ENCODE results near the gene SLC12A7. TPM values are rescaled to one million over a fixed set of nuclear protein-coding genes. Genes with fewer than 3 reads are reported as not detected.

Gene SLC12A7
- total and polyA plus RNA-seq, 9 donors: 5.9 to 33.9 (median 23.0) TPM

DNA sequence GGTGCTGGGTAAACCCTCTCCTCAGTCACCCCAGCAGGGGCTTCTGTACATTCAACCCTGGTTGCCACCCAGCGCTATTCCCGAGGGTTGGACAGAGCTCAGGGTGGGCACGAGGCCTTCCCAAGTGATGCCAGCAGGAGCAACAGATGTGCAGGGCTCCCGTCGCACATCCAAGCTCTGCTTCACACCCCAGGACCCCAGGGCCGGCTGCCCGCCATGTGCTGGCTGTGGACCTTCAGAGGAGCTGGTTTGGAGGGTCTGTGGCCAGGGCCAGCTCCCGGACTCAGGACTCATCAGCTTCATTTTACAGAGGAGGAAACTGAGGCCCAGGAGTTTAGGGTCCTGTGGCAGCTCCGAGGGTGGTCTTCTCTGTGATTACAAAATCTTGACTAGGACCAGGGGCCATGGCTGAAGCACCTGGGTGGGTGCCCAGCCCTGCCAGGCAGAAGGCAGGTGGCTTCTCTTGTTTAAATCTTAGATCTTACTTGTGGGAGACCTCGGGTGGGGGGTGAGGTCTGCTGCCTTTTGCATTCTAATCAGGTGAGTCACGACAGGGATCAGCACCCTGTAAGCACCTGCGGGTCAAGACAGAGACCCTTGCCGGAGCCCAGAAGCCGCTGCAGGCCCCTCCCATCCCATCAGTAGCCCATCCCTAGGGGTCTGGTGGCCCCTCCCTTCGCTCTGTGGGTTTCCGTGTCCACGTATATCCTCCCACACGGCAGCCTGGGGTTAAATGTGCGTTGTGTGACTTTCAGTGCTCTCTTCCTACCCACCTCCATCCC, 2.1 kb upstream of the SLC12A7 start:
- no peak for TF ChIP-seq EP300 (IDR thresholded peaks at IDR 0.05)
- TF ChIP-seq, protein P1, sequence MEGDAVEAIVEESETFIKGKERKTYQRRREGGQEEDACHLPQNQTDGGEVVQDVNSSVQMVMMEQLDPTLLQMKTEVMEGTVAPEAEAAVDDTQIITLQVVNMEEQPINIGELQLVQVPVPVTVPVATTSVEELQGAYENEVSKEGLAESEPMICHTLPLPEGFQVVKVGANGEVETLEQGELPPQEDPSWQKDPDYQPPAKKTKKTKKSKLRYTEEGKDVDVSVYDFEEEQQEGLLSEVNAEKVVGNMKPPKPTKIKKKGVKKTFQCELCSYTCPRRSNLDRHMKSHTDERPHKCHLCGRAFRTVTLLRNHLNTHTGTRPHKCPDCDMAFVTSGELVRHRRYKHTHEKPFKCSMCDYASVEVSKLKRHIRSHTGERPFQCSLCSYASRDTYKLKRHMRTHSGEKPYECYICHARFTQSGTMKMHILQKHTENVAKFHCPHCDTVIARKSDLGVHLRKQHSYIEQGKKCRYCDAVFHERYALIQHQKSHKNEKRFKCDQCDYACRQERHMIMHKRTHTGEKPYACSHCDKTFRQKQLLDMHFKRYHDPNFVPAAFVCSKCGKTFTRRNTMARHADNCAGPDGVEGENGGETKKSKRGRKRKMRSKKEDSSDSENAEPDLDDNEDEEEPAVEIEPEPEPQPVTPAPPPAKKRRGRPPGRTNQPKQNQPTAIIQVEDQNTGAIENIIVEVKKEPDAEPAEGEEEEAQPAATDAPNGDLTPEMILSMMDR (IDR thresholded peaks at IDR 0.05): no peak
- no peak for TF ChIP-seq POLR2A (IDR thresholded peaks at IDR 0.05)
- H3K27ac ChIP-seq: no peak overlapping the region
- intact Hi-C loops (cut with DNase I): no loop called here
- H3K4me1 ChIP-seq (ENCODE audit: insufficient read depth): peaks cover 14% of the 10 kb centered on the region
- H3K27me3 ChIP-seq: no peaks in the 10 kb centered on the region
- 92 to 93% (median 93%) methylated on average over 15 to 19 of the region's 19 CpGs for WGBS, 3 donors
- no peaks in the 10 kb centered on the region for H3K9me3 ChIP-seq
- H3K36me3 ChIP-seq: no peaks in the 10 kb centered on the region
- no peak for DNase-seq
- H3K4me3 ChIP-seq: no peak overlapping the region

DNA sequence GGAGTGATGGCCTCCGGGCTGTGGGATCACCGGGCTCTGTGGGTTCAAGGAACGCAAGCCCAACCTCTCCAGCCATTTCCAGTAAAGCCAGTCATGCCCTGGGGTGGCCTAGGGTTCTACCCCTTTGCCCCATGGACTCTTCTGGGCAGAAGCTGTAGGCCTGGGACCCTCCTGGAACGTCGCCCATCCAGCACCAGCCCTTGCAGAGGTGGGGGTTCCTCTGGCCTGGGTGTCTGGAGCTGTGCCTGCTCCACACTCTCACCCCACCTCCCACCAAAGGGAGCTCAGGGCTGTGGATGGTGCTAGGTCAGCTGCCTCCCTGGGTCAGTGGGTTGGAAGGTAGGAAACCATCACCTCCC, 1.4 kb upstream of the SLC12A7 start:
- no peak for DNase-seq
- TF ChIP-seq EP300 (IDR thresholded peaks at IDR 0.05) (no peak), POLR2A (IDR thresholded peaks at IDR 0.05) (no peak)
- TF ChIP-seq, protein P1 (IDR thresholded peaks at IDR 0.05): no peak
- Histone ChIP-seq H3K9me3 (no peaks in the 10 kb centered on the region), H3K4me3 (no peak overlapping the region), H3K4me1 (ENCODE audit: insufficient read depth) (peaks cover 9% of the 10 kb centered on the region), H3K36me3 (no peaks in the 10 kb centered on the region), H3K27me3 (no peaks in the 10 kb centered on the region), H3K27ac (no peak overlapping the region)
- intact Hi-C loops (cut with DNase I): no loop called here
- WGBS, 3 donors: 72 to 86% (median 85%) methylated on average over 5 of the region's 5 CpGs

DNA sequence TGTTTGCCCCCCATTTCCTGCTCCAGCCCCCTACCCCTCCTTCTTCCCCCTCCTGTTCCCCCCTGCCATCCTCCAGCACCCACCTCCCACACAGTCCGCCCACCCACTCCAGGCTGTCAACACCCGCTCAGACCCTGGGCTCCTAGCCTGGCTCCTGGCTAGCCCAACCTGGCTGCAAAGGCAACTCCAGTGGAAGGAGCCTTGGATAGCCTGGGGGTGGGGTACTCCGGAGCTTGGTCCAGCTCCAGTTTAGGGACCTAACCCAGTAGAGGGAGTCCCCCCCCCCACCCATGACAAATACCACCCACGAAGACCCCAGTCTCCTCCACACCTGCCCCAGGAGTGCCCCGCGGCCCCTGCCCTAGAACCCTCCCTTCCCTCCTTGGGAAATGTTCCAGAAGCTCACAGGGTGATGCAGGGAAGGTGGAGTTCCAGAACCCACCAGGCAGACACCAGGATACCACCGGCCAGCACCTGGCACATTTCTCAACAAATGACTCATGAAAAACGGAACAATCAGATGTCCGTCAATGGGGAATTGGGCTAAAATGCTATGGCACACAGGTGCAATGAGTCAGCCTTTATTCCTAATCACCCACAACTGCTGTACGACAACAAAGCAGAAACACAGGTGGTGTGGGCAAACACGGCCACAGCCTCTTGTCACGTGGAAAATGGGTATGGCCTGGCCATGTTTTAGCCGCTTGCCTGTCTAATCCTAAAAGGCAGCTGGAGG, 901 bp upstream of the SLC12A7 start:
- WGBS, 3 donors: 72 to 85% (median 76%) methylated on average over 11 to 13 of the region's 13 CpGs
- no peaks in the 10 kb centered on the region for H3K27me3 ChIP-seq
- H3K4me1 ChIP-seq (ENCODE audit: insufficient read depth): peaks cover 9% of the 10 kb centered on the region
- no peaks in the 10 kb centered on the region for H3K36me3 ChIP-seq
- no peaks in the 10 kb centered on the region for H3K9me3 ChIP-seq
- no peak overlapping the region for H3K4me3 ChIP-seq
- DNase-seq: no peak
- no peak overlapping the region for H3K27ac ChIP-seq
- TF ChIP-seq, protein P1 (IDR thresholded peaks at IDR 0.05): no peak
- TF ChIP-seq POLR2A (IDR thresholded peaks at IDR 0.05): no peak
- TF ChIP-seq EP300 (IDR thresholded peaks at IDR 0.05): no peak
- intact Hi-C loops (cut with DNase I): no loop called here

DNA sequence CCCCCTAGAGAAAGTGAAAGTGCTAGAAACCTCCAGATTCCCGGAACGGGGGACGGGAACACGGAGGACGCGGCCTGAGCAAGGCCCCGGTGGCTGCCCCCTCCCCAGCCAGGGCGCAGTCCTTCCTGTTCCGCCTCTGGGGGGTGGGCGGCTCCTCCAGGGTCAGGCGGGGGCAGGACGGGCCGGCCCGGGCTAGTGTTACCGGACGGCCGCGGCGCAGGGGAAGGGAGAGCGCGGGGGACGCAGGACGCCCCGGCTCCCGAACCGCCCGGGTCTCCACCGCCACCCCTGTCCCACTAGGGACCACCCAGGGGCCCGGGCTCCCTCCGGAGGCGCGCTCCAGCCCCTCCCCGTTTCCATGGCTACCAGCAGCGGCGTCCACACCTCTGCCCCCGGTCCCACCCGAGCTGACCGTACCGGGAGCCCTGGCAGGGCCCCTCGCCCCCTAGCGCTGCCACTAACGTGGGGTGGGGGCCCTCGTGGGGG, 579 bp downstream of the SLC12A7 start:
- no peaks in the 10 kb centered on the region for H3K9me3 ChIP-seq
- H3K36me3 ChIP-seq: no peaks in the 10 kb centered on the region
- H3K4me1 ChIP-seq (ENCODE audit: insufficient read depth): peaks cover 6% of the 10 kb centered on the region
- peak overlapping the region; percentile 96 for H3K4me3 ChIP-seq
- TF ChIP-seq, protein P1 (IDR thresholded peaks at IDR 0.05): no peak
- no peak for TF ChIP-seq EP300 (IDR thresholded peaks at IDR 0.05)
- TF ChIP-seq POLR2A (IDR thresholded peaks at IDR 0.05): no peak
- no peaks in the 10 kb centered on the region for H3K27me3 ChIP-seq
- peak overlapping the region; percentile 45 to 59 for H3K27ac ChIP-seq
- intact Hi-C loops (cut with DNase I): no loop called here
- peak; percentile 44 to 67 (median 56) for DNase-seq
- WGBS, 3 donors: 0 to 1% (median 1%) methylated on average over 7 to 43 of the region's 43 CpGs

Data from ovary (tissue), 9 donors.